ENCODE results near the gene IGFLR1. TPM values are rescaled to one million over a fixed set of nuclear protein-coding genes. Genes with fewer than 3 reads are reported as not detected.
A peak's percentile ranks its signal among the peaks of the same experiment; 100 is the strongest.
"Not testable (repeated sequence)": the region's sequence is repeated elsewhere in the genome, so short reads cannot be mapped to it uniquely, and the experiment has no call there.

The IGFLR1 gene
- total RNA-seq, 2 donors from 2014 or later = 5.4 to 6.9 TPM

GRCh38 chr19:35775298-35776101 lies 33.2 kb upstream of the IGFLR1 start, which contains the start of gene ARHGAP33:
Gene ARHGAP33 (plus strand): TSS chr19:35775564. CDS start chr19:35775659, 95 bp downstream.
- intact Hi-C loops (cut with DNase I) = no loop called here
- TF ChIP-seq CTCF (IDR thresholded peaks at IDR 0.05) = no peak
- peak within 1 kb of the TSS; percentile 88 for H3K4me3 ChIP-seq
- no peaks in the 10 kb centered on the region for H3K36me3 ChIP-seq
- H3K9ac ChIP-seq (ENCODE audit: low read depth in 2 of 2, low read length in 2 of 2) = peak within 1 kb of the TSS; percentile 51 to 66
- peak; percentile 100 for DNase-seq
- H3K27me3 ChIP-seq = no peaks in the 10 kb centered on the region
- H3K27ac ChIP-seq = no peak within 1 kb of the TSS
- H3K9me3 ChIP-seq = no peaks in the 10 kb centered on the region
- H3K4me1 ChIP-seq = no peaks in the 10 kb centered on the region

- Histone ChIP-seq H3K4me3 (peak overlapping the region; percentile 88), H3K27me3 (no peaks in the 10 kb centered on the region), H3K36me3 (no peaks in the 10 kb centered on the region), H3K27ac (no peak overlapping the region), H3K9ac (ENCODE audit: low read depth in 2 of 2, low read length in 2 of 2) (peak overlapping the region in 1 of 2 donors; percentile 19), H3K4me1 (no peaks in the 10 kb centered on the region), H3K9me3 (no peaks in the 10 kb centered on the region)
- TF ChIP-seq CTCF (IDR thresholded peaks at IDR 0.05) = no peak
- DNase-seq = no peak
- intact Hi-C loops (cut with DNase I) = no loop called here
Observed at GRCh38 chr19:35775046-35775297, 32.7 kb upstream of the IGFLR1 start.

DNA sequence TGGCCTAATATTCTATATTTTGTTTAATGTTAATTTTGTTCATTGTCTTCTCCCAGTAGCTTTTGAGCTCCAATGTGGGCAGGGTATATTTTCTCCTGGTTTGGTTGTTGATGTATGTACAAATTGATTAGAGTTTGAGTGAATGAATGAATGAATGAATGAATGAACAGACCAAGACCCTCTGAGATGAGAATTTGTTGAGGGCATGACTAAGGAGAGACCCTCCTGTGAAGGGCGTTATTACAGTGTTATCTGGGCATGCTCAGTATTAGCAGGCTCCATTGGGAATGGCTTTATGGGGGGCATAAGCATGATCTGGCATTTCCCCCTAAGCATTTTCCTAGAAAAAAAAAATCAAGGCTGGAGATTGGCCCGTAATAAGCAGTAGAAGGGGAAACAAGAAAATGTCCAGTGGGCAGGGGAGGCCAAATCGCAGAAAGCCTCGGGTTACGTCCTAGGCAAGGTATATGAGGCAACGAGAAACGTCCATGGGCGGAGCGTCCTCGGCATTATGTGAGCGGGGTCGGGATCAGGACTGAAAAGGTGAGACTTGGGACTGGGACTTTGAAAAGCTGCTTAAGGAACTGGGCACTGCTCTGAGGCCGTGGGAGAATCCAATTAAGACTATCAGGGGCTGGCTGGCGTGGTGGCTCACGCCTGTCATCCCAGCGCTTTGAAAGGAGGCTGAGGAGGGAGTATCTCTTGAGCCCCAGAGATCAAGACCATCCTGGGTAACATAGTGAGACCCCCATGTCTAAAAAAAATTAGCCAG lies 32.2 kb upstream of the IGFLR1 start:
- peak overlapping the region; percentile 88 for H3K4me3 ChIP-seq
- intact Hi-C loops (cut with DNase I) = no loop called here

GRCh38 chr19:35773020-35773806 lies 31.0 kb upstream of the IGFLR1 start:
- intact Hi-C loops (cut with DNase I) = no loop called here
- no peak for TF ChIP-seq CTCF (IDR thresholded peaks at IDR 0.05)
- no peaks in the 10 kb centered on the region for H3K9me3 ChIP-seq
- no peak overlapping the region for H3K27ac ChIP-seq
- no peak overlapping the region for H3K9ac ChIP-seq (ENCODE audit: low read depth in 2 of 2, low read length in 2 of 2)
- no peaks in the 10 kb centered on the region for H3K36me3 ChIP-seq
- H3K4me1 ChIP-seq = no peaks in the 10 kb centered on the region
- no peak for DNase-seq
- H3K4me3 ChIP-seq = no peak overlapping the region
- no peaks in the 10 kb centered on the region for H3K27me3 ChIP-seq

More for the DNA sequence above, 32.2 kb upstream of the IGFLR1 start:
- no peak for TF ChIP-seq CTCF (IDR thresholded peaks at IDR 0.05)
- no peaks in the 10 kb centered on the region for H3K36me3 ChIP-seq
- H3K27ac ChIP-seq = no peak overlapping the region
- H3K4me1 ChIP-seq = no peaks in the 10 kb centered on the region
- H3K9ac ChIP-seq (ENCODE audit: low read depth in 2 of 2, low read length in 2 of 2) = peak overlapping the region; percentile 19 to 43
- no peaks in the 10 kb centered on the region for H3K27me3 ChIP-seq
- no peak for DNase-seq
- H3K9me3 ChIP-seq = no peaks in the 10 kb centered on the region

GRCh38 chr19:35772362-35772761 lies 30.1 kb upstream of the IGFLR1 start:
- intact Hi-C loops (cut with DNase I); H3K36me3 ChIP-seq; H3K4me1 ChIP-seq; DNase-seq; H3K9ac ChIP-seq (ENCODE audit: low read depth in 2 of 2, low read length in 2 of 2); H3K4me3 ChIP-seq; H3K9me3 ChIP-seq; H3K27ac ChIP-seq; H3K27me3 ChIP-seq: not testable (repeated sequence)
